Measurements from ENCODE around the gene TSHZ3.

The TSHZ3 gene

DNA sequence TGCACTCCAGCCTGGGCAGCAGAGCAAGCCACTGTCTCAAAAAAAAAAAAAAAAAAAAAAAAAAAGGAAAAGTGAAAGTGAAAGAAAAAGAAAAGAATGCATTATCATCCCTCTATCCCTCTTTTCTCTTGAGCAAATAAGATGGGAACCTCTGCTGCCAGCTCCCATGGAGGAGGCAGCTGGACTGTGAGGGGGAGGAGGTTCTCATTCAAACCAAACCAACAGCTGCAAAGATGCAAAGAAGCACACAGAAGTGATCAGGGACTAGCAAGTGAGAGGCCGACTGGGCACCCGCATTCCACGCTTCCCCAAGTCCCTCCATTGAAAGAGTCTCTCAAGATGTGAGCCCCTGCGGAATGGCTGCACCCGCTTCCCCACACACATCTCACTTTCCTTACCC is 63.5 kb downstream of the TSHZ3 start:
- DNase-seq: no peak

DNA sequence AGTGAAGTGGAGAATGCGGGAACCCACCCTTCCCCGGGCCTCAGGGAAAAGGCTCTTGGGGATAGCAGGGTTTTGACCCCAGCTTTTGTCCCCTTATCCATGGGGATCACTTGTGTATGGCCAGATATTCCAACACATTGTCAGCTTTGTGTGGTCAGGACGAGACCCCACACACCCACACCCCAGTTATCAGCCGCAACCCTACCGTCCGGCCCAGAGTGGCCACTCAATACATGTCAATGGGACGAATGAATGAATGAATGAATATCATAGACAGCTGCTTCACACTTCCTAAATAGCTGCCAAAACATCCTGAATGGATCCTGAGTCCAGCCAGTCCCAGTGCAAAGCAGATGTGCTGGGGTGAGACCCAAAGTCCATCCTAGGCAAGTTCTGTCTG is 64.6 kb downstream of the TSHZ3 start:
- no peak for DNase-seq

DNA sequence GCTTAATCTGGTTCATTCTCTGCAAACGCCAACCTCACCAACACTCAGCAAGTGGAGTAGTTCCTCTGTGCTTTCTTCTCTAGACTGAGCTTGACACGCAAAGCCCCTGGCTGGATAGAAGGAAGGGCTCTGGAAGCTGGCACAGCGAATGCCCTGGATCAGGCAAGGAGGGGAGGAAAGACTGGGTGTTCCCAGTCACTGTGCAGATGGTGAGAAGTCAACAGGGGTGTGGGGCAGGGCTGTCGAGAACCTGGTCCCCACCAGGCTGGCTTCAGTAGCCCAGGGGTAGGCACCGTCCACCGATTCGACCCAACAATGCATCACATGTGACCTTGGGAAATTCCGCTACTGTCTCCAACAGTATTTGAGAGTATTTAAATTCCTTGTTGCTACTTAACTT is 65.5 kb downstream of the TSHZ3 start:
- no peak for DNase-seq

DNA sequence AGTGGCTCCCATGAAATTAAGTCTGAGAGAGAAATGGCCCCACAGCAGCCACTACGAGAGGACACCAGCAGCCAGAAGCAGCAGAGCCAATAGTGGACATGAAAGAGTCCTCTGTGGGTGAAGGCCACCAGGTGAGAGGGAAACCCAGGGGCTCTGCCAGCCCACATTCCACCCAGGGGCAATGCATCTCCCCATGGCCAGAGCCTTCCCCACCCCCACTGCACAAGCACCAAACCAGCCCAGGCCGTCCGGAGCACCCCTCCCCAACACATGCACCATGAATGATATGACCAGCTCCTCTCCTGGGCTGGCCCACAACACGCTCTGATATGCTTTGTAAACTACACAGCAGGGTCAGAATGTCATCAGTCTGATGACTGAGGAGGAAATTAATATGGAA is 66.9 kb downstream of the TSHZ3 start:
- DNase-seq: no peak

- no peak for DNase-seq
Observed at GRCh38 chr19:31280287-31281006, 68.8 kb downstream of the TSHZ3 start.

GRCh38 chr19:31279436-31279765 is 69.8 kb downstream of the TSHZ3 start:
- no peak for DNase-seq

GRCh38 chr19:31278555-31279435 is 70.4 kb downstream of the TSHZ3 start:
- DNase-seq: no peak

DNA sequence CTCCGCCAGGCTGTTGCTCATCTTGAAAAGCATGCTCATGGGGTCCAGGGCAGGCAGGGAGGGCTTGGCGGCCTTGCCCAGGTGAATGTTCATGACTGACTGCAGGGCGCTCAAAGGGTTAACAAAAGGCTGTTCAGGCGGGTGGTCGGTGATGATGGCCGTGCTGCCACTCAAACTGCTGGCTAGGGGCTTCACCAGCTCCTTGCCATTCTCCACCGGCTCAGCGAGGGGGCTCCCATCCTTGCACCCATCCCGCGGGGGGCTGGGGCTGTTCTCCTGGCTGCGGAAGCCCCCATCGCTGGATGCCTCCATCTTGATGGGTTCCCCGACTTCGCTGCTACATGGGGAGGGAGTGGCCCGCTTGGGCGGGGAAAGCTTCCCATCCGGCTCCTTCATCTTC is 71.7 kb downstream of the TSHZ3 start:
- no peak for DNase-seq

- no peak for DNase-seq
Observed at GRCh38 chr19:31276831-31277230, 72.4 kb downstream of the TSHZ3 start.

DNA sequence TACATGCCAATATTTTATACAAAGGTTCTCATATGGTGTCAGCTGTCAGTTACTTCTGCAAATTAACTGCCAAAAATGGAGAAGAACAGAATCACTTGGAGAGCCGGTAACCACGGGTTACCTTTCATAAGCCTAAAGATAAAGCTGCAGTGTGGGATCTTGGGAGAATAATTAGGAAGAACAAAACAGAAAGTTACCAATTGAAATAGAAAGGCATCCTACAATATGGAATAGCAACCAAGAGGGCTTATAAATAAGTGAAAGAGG is 74.2 kb downstream of the TSHZ3 start:
- no peak for DNase-seq

GRCh38 chr19:31274251-31275067 is 74.8 kb downstream of the TSHZ3 start:
- no peak for DNase-seq

DNA sequence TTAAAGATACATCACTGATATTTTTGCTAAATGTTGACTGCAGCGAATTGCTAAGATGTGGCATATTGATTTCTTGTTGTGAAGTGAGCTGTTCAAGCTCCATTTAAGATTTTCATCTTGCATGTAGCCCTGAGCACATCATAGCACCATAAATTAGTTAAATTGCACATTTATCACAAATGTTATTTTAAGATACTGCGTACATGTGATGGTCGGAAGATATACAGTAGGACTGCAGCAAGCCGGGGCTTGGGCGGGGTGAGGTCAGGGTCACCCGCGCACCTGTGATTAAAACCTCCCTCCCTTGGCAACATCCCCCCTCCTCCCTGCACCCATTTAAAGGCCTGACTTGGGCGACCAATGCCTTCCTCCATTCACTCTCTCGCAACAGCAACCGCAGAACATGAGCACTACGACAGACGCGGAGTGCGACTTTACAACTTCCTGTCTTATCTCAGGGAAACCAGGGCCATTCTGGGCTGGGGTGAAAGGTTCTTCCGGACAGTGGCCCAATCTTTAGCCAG is 76.6 kb downstream of the TSHZ3 start:
- no peak for DNase-seq

- no peak for DNase-seq
Observed at GRCh38 chr19:31271306-31271911, 77.8 kb downstream of the TSHZ3 start.

DNA sequence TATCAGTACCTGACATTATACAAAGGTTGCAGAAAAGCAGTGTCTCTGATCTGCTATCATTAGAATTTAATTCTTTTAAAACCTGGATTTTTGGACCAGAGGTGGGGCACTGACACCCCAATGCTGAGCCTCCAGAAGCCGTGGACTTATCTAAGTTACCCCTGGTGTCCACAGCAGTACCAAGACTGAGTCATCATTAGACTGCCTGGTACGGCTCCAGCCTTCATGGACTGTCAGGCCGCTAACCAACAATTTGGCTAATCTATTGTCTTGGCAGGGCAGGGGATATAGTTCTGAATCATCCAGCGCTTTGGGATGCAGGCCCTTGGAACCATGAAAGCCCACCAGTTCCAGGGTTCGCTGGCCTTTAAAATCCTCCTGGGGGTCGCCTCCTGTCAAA is 78.3 kb downstream of the TSHZ3 start:
- DNase-seq: no peak

DNA sequence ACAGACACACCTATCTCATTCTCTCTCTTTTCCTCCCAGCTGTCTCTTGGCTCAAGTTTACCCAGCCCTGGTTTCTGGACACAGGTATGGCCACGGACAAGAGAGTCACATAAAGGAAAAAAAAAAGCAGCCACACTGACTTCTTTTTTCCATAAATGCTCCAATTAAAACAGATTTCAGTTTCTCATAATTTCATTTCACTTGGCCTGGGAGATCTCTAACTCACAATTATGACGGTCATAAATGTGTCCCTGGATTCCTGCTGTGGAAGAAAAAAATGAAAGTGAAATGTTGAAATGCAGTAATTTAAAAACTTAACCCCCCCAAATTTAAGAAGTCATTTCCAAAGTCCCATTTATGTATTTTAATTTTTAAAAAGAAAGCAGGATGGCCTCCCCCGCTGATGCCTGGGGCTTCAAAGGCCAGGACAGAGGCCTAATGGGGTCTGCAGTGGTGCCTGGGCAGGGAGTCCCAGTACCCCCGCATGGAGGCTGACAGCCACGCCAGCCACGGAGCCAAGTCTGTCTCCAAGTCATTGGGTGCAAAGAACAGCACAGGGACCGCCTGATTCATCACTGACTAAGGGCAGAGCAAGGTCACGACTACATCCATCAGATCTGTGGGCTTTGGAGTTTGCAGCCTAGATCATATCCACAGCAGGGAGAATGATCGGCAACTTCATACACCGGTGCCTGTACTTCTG is 79.7 kb downstream of the TSHZ3 start:
- no peak for DNase-seq

DNA sequence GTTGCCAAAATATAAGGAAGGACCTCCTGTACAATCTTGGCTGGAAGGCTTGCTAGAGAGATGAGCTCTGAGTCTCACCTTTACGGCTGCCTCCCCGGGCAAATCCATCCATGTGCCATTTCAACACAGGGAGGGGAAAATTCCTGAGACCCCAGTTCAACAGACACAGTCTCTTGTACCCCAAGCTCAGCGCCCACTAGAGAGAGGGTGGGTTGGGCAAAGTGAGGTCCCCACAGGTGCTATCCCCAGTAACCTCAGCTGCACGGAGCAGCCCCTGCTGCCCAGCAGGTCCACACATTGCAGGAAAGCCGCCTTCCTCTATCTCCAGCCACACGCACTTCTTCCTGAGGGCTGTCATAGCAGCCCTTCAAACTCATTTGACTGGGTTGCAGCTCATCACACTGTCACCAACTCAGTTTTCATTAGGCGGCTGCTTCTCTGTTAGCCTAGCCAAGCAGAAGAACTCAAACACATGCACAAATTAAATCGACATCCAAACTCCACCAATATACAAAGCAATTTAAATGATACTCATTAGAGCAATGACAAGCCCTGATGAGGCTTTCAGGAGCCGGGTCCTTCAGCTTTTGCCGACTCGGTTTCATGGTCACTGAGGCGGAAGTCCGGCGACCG is 80.4 kb downstream of the TSHZ3 start:
- no peak for DNase-seq

GRCh38 chr19:31266731-31267130 is 82.5 kb downstream of the TSHZ3 start:
- DNase-seq: no peak

- no peak for DNase-seq
Observed at GRCh38 chr19:31266196-31266595, 83.0 kb downstream of the TSHZ3 start.

GRCh38 chr19:31264041-31264778 is 85.0 kb downstream of the TSHZ3 start:
- no peak for DNase-seq

- no peak for DNase-seq
Observed at GRCh38 chr19:31263328-31263727, 85.9 kb downstream of the TSHZ3 start.

DNA sequence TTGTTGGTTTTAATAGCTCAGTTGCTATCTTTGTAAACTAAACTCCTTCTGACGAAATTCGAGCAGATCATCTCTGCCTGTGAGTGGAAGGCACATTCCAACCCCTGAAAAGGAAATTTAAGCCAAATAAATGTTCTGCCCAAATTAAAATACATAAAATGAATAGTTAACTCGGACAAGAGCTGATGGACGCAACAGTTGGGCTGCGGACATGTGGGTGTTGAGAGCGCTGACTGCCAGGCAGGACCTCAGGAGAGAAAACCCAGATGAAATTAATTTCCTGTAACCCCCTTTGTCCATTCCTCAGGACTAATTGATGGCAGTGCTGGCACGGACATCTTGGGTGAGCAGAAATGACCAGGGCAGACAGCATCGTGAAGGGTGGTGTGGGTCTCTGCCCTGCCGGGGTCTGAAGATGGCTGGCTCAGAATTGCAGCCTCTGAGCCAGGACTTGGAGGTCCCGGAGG is 86.5 kb downstream of the TSHZ3 start:
- no peak for DNase-seq
